ENCODE measurements around the gene SNRNP70. TPM values are rescaled to one million over a fixed set of nuclear protein-coding genes. Genes with fewer than 3 reads are reported as not detected.

SNRNP70 gene
- total and polyA plus RNA-seq, 10 of the 15 experiments (the other 5 are each of a cell fraction or from before 2014, with no cell fraction given) = 2.7 to 453 (median 159) TPM

- no peak overlapping the region for H3K4me3 ChIP-seq
- peak in 1 of 2 experiments; percentile 47; a peak in 1 of 3 replicates for TF ChIP-seq EGR1 (IDR thresholded peaks at IDR 0.05; ENCODE audit: borderline replicate concordance in 1 of 2, low read depth in 2 of 2, low read length in 2 of 2)
- no peak for TF ChIP-seq PBX3 (IDR thresholded peaks at IDR 0.05; ENCODE audit: insufficient replicate concordance, low read depth, low read length)
- no TSS peak for BruUV-seq (replicated peaks)
- H3K9ac ChIP-seq (ENCODE audit: control insufficient read depth, insufficient read depth, low read length) = no peak overlapping the region
- ChIA-PET CTCF (interaction anchor here (0.5 to 1.3 kb wide), 5 partner anchors 21 to 120 kb away, joined by 3 to 4 read pairs (median 3); no protein-coding TSS in a partner anchor), POLR2A (no interaction called here), RAD21 (ENCODE audit: unreplicated experiment) (no interaction called here), SMC1A (ENCODE audit: uncharacterized antibody, unreplicated experiment) (no interaction called here)
- no peaks in the 10 kb centered on the region for H3K79me2 ChIP-seq (ENCODE audit: control insufficient read depth, insufficient read depth, low read length)
- in situ Hi-C loops (cut with MboI) = no loop called here
- no peaks in the 10 kb centered on the region; the same call in 2 of the 3 replicates for H3K9me3 ChIP-seq (replicated peaks; ENCODE audit: control insufficient read depth, insufficient read depth, low read length)
- H3K27me3 ChIP-seq (replicated peaks in 1 of 2; ENCODE audit: control insufficient read depth in 2 of 2, insufficient read depth in 2 of 2, low read length in 1 of 2) = no peaks in the 10 kb centered on the region
- no peak for DNase-seq (ENCODE audit: low read depth, low spot score)
- H3K27ac ChIP-seq (ENCODE audit: control insufficient read depth, insufficient read depth) = no peak overlapping the region
- intact Hi-C loops (cut with micrococcal nuclease; ENCODE audit: unreplicated experiment) = no loop called here
- no peak for FAIRE-seq
- 0 out of 3 replicates have a peak, but pooled peaks have one; percentile 34 for ATAC-seq
- no peaks in the 10 kb centered on the region for H3K4me1 ChIP-seq (ENCODE audit: control insufficient read depth, insufficient read depth, low read length)
- 70% methylated on average over 34 of the region's 42 CpGs for WGBS (ENCODE audit: insufficient coverage, insufficient replicate concordance, low lambda C conversion rate, missing lambda C conversion rate)
- no peak overlapping the region; the same call in 1 of the 2 replicates for H3K4me2 ChIP-seq (ENCODE audit: control insufficient read depth, insufficient read depth)
- no peak overlapping the region for H2AFZ ChIP-seq (ENCODE audit: control insufficient read depth, low read depth, low read length)
- no peaks in the 10 kb centered on the region for H4K20me1 ChIP-seq (ENCODE audit: control insufficient read depth, insufficient read depth)
- H3K36me3 ChIP-seq (ENCODE audit: control insufficient read depth in 2 of 2, insufficient read depth in 2 of 2, low read length in 1 of 2) = no peaks in the 10 kb centered on the region; a peak in 1 of 4 replicates
Observed at GRCh38 chr19:49133621-49134454, 48.6 kb downstream of the SNRNP70 start.

- WGBS (ENCODE audit: insufficient coverage, insufficient replicate concordance, low lambda C conversion rate, missing lambda C conversion rate) = 19% methylated on average over 5 of the region's 5 CpGs
- Histone ChIP-seq H3K79me2 (ENCODE audit: control insufficient read depth, insufficient read depth, low read length) (no peaks in the 10 kb centered on the region), H3K36me3 (ENCODE audit: control insufficient read depth in 2 of 2, insufficient read depth in 2 of 2, low read length in 1 of 2) (no peaks in the 10 kb centered on the region; a peak in 1 of 4 replicates), H3K9me3 (replicated peaks; ENCODE audit: control insufficient read depth, insufficient read depth, low read length) (no peaks in the 10 kb centered on the region; the same call in 2 of the 3 replicates), H3K4me1 (ENCODE audit: control insufficient read depth, insufficient read depth, low read length) (no peaks in the 10 kb centered on the region), H3K4me3 (no peak overlapping the region), H3K9ac (ENCODE audit: control insufficient read depth, insufficient read depth, low read length) (no peak overlapping the region), H3K27ac (ENCODE audit: control insufficient read depth, insufficient read depth) (no peak overlapping the region), H2AFZ (ENCODE audit: control insufficient read depth, low read depth, low read length) (no peak overlapping the region), H3K4me2 (ENCODE audit: control insufficient read depth, insufficient read depth) (no peak overlapping the region), H3K27me3 (replicated peaks in 1 of 2; ENCODE audit: control insufficient read depth in 2 of 2, insufficient read depth in 2 of 2, low read length in 1 of 2) (no peaks in the 10 kb centered on the region), H4K20me1 (ENCODE audit: control insufficient read depth, insufficient read depth) (no peaks in the 10 kb centered on the region)
- no peak for ATAC-seq
- CTCF ChIA-PET = no interaction called here
- SMC1A ChIA-PET (ENCODE audit: uncharacterized antibody, unreplicated experiment) = no interaction called here
- in situ Hi-C loops (cut with MboI) (no loop called here), intact Hi-C loops (cut with micrococcal nuclease; ENCODE audit: unreplicated experiment) (no loop called here)
- BruUV-seq (replicated peaks) = no TSS peak
- no peak for FAIRE-seq
- RAD21 ChIA-PET (ENCODE audit: unreplicated experiment) = no interaction called here
- DNase-seq (ENCODE audit: low read depth, low spot score) = no peak
- POLR2A ChIA-PET = no interaction called here
- TF ChIP-seq GATAD2B (conservative IDR thresholded peaks at IDR 0.05; ENCODE audit: low read depth) = no peak
- no peak for TF ChIP-seq MYB (IDR thresholded peaks at IDR 0.05; ENCODE audit: borderline replicate concordance, low read depth, low read length)
- TF ChIP-seq, protein P1, sequence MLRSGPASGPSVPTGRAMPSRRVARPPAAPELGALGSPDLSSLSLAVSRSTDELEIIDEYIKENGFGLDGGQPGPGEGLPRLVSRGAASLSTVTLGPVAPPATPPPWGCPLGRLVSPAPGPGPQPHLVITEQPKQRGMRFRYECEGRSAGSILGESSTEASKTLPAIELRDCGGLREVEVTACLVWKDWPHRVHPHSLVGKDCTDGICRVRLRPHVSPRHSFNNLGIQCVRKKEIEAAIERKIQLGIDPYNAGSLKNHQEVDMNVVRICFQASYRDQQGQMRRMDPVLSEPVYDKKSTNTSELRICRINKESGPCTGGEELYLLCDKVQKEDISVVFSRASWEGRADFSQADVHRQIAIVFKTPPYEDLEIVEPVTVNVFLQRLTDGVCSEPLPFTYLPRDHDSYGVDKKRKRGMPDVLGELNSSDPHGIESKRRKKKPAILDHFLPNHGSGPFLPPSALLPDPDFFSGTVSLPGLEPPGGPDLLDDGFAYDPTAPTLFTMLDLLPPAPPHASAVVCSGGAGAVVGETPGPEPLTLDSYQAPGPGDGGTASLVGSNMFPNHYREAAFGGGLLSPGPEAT (IDR thresholded peaks at IDR 0.05; ENCODE audit: low read depth) = no peak
- no peak for TF ChIP-seq ZSCAN29 (IDR thresholded peaks at IDR 0.05)
- TF ChIP-seq RBBP5 (conservative IDR thresholded peaks at IDR 0.05) = no peak
- no peak for TF ChIP-seq STAT1 (conservative IDR thresholded peaks at IDR 0.05)
- TF ChIP-seq SRF (IDR thresholded peaks at IDR 0.05; ENCODE audit: low read depth in 2 of 2, low read length in 2 of 2) = no peak
- no peak for TF ChIP-seq MAX (IDR thresholded peaks at IDR 0.05; ENCODE audit: low read depth, low read length)
Observed at GRCh38 chr19:49135686-49136085, 50.4 kb downstream of the SNRNP70 start.

Data from GM12878 (cell line).